H9 (cell line): ENCODE data around the gene INPP5A. TPM values are rescaled to one million over a fixed set of nuclear protein-coding genes. Genes with fewer than 3 reads are reported as not detected.
A peak's percentile ranks its signal among the peaks of the same experiment; 100 is the strongest.

Experiments
- DNase-seq: peaks from one replicate; pipeline ENCODE4 v3.0.0-alpha.2; 2017
- H2AFZ ChIP-seq: one replicate; pipeline ENCODE4 v1.6.1; 2013; ENCODE audit warnings: mild to moderate bottlenecking, low read length, control low read depth, moderate library complexity
- H2AK5ac ChIP-seq: 2 replicates; pipeline ENCODE4 v1.6.1; 2013; ENCODE audit warnings: low read length, control low read depth, mixed read lengths; ENCODE audit not compliant: insufficient read length
- H2BK120ac ChIP-seq: one replicate; pipeline ENCODE4 v1.6.1; 2013; ENCODE audit warnings: low read depth, mild to moderate bottlenecking, low read length, control low read depth, inconsistent platforms; ENCODE audit not compliant: poor library complexity, severe bottlenecking
- H2BK12ac ChIP-seq: 2 replicates; pipeline ENCODE4 v1.6.1; 2013; ENCODE audit warnings: low read length, control low read depth, mixed read lengths, low read depth; ENCODE audit not compliant: insufficient read length
- H2BK15ac ChIP-seq: 2 replicates; pipeline ENCODE4 v1.6.1; 2013; ENCODE audit warnings: low read depth, low read length, control low read depth
- H2BK20ac ChIP-seq: one replicate; pipeline ENCODE4 v1.6.1; 2013; ENCODE audit warnings: low read depth, mild to moderate bottlenecking, low read length, control low read depth, inconsistent platforms; ENCODE audit not compliant: poor library complexity, severe bottlenecking
- H2BK5ac ChIP-seq: 2 replicates; pipeline ENCODE4 v1.6.1; 2013; ENCODE audit warnings: low read length, control low read depth, mixed read lengths; ENCODE audit not compliant: insufficient read length
- H3K14ac ChIP-seq: 2 replicates; pipeline ENCODE4 v1.6.1; 2013; ENCODE audit warnings: low read length, control low read depth; ENCODE audit not compliant: insufficient read depth
- H3K18ac ChIP-seq: 2 replicates; pipeline ENCODE4 v1.6.1; 2013; ENCODE audit warnings: low read depth, mild to moderate bottlenecking, mixed read lengths, low read length, control low read depth; ENCODE audit not compliant: insufficient read length
- H3K23ac ChIP-seq: 2 replicates; pipeline ENCODE4 v1.6.1; 2013; ENCODE audit warnings: low read length, control low read depth, mixed read lengths, low read depth; ENCODE audit not compliant: insufficient read length
- H3K23me2 ChIP-seq: 2 replicates; pipeline ENCODE4 v1.6.1; 2013; ENCODE audit warnings: low read depth, mild to moderate bottlenecking, mixed read lengths, low read length, control low read depth; ENCODE audit not compliant: insufficient read length, poor library complexity, severe bottlenecking
- H3K27ac ChIP-seq: 2 replicates; pipeline ENCODE4 v1.5.1; 2013; ENCODE audit warnings: low read length, control low read depth, mixed read lengths, low read depth; ENCODE audit not compliant: insufficient read length
- H3K27me3 ChIP-seq: 2 replicates; pipeline ENCODE4 v1.6.1; 2013; ENCODE audit warnings: low read length, control low read depth, inconsistent platforms; ENCODE audit not compliant: insufficient read depth
- H3K4ac ChIP-seq: 2 replicates; pipeline ENCODE4 v1.6.1; 2013; ENCODE audit warnings: low read depth, mild to moderate bottlenecking, control low read depth, inconsistent platforms, low read length, moderate library complexity
- H3K4me1 ChIP-seq: 2 replicates; pipeline ENCODE4 v1.6.1; 2013; ENCODE audit warnings: low read length, control low read depth, inconsistent platforms; ENCODE audit not compliant: insufficient read depth
- H3K4me2 ChIP-seq: 2 replicates; pipeline ENCODE4 v1.6.1; 2013; ENCODE audit warnings: low read length, control low read depth, mixed read lengths; ENCODE audit not compliant: insufficient read length, insufficient read depth
- H3K56ac ChIP-seq: 2 replicates; pipeline ENCODE4 v1.6.1; 2013; ENCODE audit warnings: low read depth, mild to moderate bottlenecking, mixed read lengths, low read length, control low read depth; ENCODE audit not compliant: insufficient read length
- H3K79me1 ChIP-seq: 2 replicates; pipeline ENCODE4 v1.6.1; 2013; ENCODE audit warnings: low read depth, mild to moderate bottlenecking, moderate library complexity, low read length, control low read depth, inconsistent platforms; ENCODE audit not compliant: insufficient read depth, poor library complexity, severe bottlenecking
- H3K79me2 ChIP-seq: 2 replicates; pipeline ENCODE4 v1.6.1; 2013; ENCODE audit warnings: low read length, control low read depth, inconsistent platforms; ENCODE audit not compliant: insufficient read depth
- H3K9ac ChIP-seq: 2 replicates; pipeline ENCODE4 v1.6.1; 2013; ENCODE audit warnings: low read length, control low read depth, mixed read lengths; ENCODE audit not compliant: insufficient read length; ENCODE audit errors: extremely low read depth
- H3K9me3 ChIP-seq: one replicate; pipeline ENCODE4 v1.6.1; 2013; ENCODE audit warnings: low read depth, low read length, inconsistent platforms; ENCODE audit not compliant: control insufficient read depth
- H3T11ph ChIP-seq: one replicate; pipeline ENCODE4 v1.6.1; 2013; ENCODE audit warnings: mild to moderate bottlenecking, low read length, control low read depth, inconsistent platforms
- H4K20me1 ChIP-seq: one replicate; pipeline ENCODE4 v1.6.1; 2013; ENCODE audit not compliant: control insufficient read depth, insufficient read length, insufficient read depth
- H4K5ac ChIP-seq: 2 replicates; pipeline ENCODE4 v1.6.1; 2013; ENCODE audit warnings: low read depth, mild to moderate bottlenecking, mixed read lengths, low read length, control low read depth; ENCODE audit not compliant: insufficient read length
- H4K8ac ChIP-seq: replicated peaks from 2 replicates; pipeline ENCODE4 v1.6.1; 2013; ENCODE audit warnings: low read length, control low read depth, mixed read lengths, low read depth; ENCODE audit not compliant: insufficient read length
- H4K91ac ChIP-seq: 2 replicates; pipeline ENCODE4 v1.6.1; 2013; ENCODE audit warnings: low read depth, mild to moderate bottlenecking, moderate library complexity, mixed read lengths, low read length, control low read depth; ENCODE audit not compliant: insufficient read length
- H3K27ac Mint-ChIP-seq, 3 experiments: 2 replicates in 2 of 3; 3 replicates in 1 of 3; pipeline ENCODE4 v1.8.0; 2020 to 2021; ENCODE audit warnings: mixed read lengths in 3 of 3, mild to moderate bottlenecking in 1 of 3, moderate library complexity in 1 of 3
- H3K27me3 Mint-ChIP-seq: 2 replicates; pipeline ENCODE4 v1.8.0; 2021; ENCODE audit warnings: low read depth, mild to moderate bottlenecking, moderate library complexity, mixed read lengths
- H3K36me3 Mint-ChIP-seq, 3 experiments: 2 replicates in 2 of 3; 3 replicates in 1 of 3; pipeline ENCODE4 v1.8.0; 2020 to 2021; ENCODE audit warnings: low read depth in 3 of 3, mixed read lengths in 3 of 3; ENCODE audit not compliant: insufficient read depth in 1 of 3
- H3K4me1 Mint-ChIP-seq, 2 experiments: 2 replicates each; pipeline ENCODE4 v1.8.0; 2020; ENCODE audit warnings: mixed read lengths in 2 of 2
- H3K4me3 Mint-ChIP-seq, 2 experiments: 2 replicates in 1 of 2; 3 replicates in 1 of 2; pipeline ENCODE4 v1.8.0; 2020 to 2021; ENCODE audit warnings: mild to moderate bottlenecking in 2 of 2, mixed read lengths in 2 of 2, moderate library complexity in 1 of 2
- H3K9me3 Mint-ChIP-seq, 2 experiments: 2 replicates in 1 of 2; 3 replicates in 1 of 2; pipeline ENCODE4 v1.8.0; 2020; ENCODE audit warnings: mild to moderate bottlenecking in 2 of 2, mixed read lengths in 2 of 2, moderate library complexity in 1 of 2
- CTCF ChIP-seq: fragments of 200-600 bp; sonication (generic); conservative IDR thresholded peaks from 3 replicates; pipeline ENCODE4 v1.8.0; 2021; ENCODE audit warnings: antibody characterized with exemption, mild to moderate bottlenecking
- WGBS: extraction: QIAGEN DNeasy Blood & Tissue Kit; methylation state at CpG from one replicate; pipeline ENCODE4 v1.1.7; 2013; ENCODE audit warnings: missing lambda C conversion rate, low lambda C conversion rate, mixed read lengths; ENCODE audit not compliant: insufficient read length; ENCODE audit errors: extremely low coverage; 5-methylcytosine and 5-hydroxymethylcytosine counted together
- total RNA-seq: library from RNA; stranded (reverse); gene quantifications from 2 replicates; pipeline ENCODE4 v1.2.1, GENCODE V29; 2021

Gene INPP5A
- total RNA-seq, 1 experiment from 2014 or later = 17.7 TPM

- Mint-ChIP-seq H3K4me1 (peaks cover 2 to 6% of the 10 kb centered on the region in 2 experiments; a peak in 3 of 4 replicates), H3K27ac (no peak overlapping the region), H3K9me3 (peaks cover 5% of the 10 kb centered on the region in 2 experiments; a peak in 4 of 5 replicates), H3K4me3 (no peak overlapping the region), H3K36me3 (peaks cover 0 to 10% (median 2%) of the 10 kb centered on the region in 3 experiments; a peak in 4 of 7 replicates), H3K27me3 (peaks cover 3% of the 10 kb centered on the region; the same call in 1 of the 2 replicates)
- no peak overlapping the region for H3K9ac ChIP-seq
- H3K18ac ChIP-seq = no peak overlapping the region
- H3K27ac ChIP-seq = no peak overlapping the region
- H3K23me2 ChIP-seq = no peaks in the 10 kb centered on the region
- H4K20me1 ChIP-seq = no peaks in the 10 kb centered on the region
- H4K5ac ChIP-seq = no peak overlapping the region
- DNase-seq = peak; percentile 52
- no peak overlapping the region for H2AK5ac ChIP-seq
- H4K91ac ChIP-seq = no peak overlapping the region
- no peak overlapping the region for H3K4ac ChIP-seq
- peaks cover 4% of the 10 kb centered on the region for H3K79me1 ChIP-seq
- no peak overlapping the region for H2BK12ac ChIP-seq
- no peak overlapping the region for H3K4me2 ChIP-seq
- no peak overlapping the region for H3T11ph ChIP-seq
- no peaks in the 10 kb centered on the region for H3K27me3 ChIP-seq
- TF ChIP-seq CTCF = 0 out of 3 replicates have a peak, but pooled peaks have one; percentile 9
- H2AFZ ChIP-seq = no peak overlapping the region
- no peak overlapping the region for H2BK20ac ChIP-seq
- H3K23ac ChIP-seq = no peak overlapping the region
- no CpG with 5 or more reads among the region's 24 CpGs for WGBS
- H3K9me3 ChIP-seq = no peaks in the 10 kb centered on the region
- no peak overlapping the region for H4K8ac ChIP-seq
- no peak overlapping the region for H3K56ac ChIP-seq
- H2BK5ac ChIP-seq = no peak overlapping the region
- H2BK120ac ChIP-seq = no peak overlapping the region
- peaks cover 4% of the 10 kb centered on the region for H3K79me2 ChIP-seq
- H3K4me1 ChIP-seq = no peaks in the 10 kb centered on the region
- no peak overlapping the region for H2BK15ac ChIP-seq
- no peak overlapping the region for H3K14ac ChIP-seq
Measured at GRCh38 chr10:132563485-132564248, 26.1 kb downstream of the INPP5A start.
